ENCODE results near the gene FGF8.

The FGF8 gene

GRCh38 chr10:101775273-101776160 lies at the start of gene FGF8:
TSS of gene FGF8 (minus strand) at chr10:101776114. CDS start at chr10:101775900, 214 bp downstream.
- in situ Hi-C loops (cut with MboI; ENCODE audit: low sequenced_read_pairs): loop anchor here (25.0 kb wide), 1 partner anchor 163 kb away; no protein-coding TSS in a partner anchor

GRCh38 chr10:101824736-101825135 lies 48.8 kb upstream of the FGF8 start:
- in situ Hi-C loops (cut with MboI; ENCODE audit: low sequenced_read_pairs): loop anchor here (25.0 kb wide), 1 partner anchor 188 kb away; no protein-coding TSS in a partner anchor

GRCh38 chr10:101818872-101819633 lies 43.1 kb upstream of the FGF8 start:
- in situ Hi-C loops (cut with MboI; ENCODE audit: low sequenced_read_pairs): no loop called here

- in situ Hi-C loops (cut with MboI; ENCODE audit: low sequenced_read_pairs): no loop called here
Observed at GRCh38 chr10:101818119-101818871, 42.4 kb upstream of the FGF8 start, which contains the start of gene OGA. TSS of gene OGA (minus strand) at chr10:101818444. CDS start at chr10:101818022, 422 bp downstream.

GRCh38 chr10:101817337-101818118 lies 41.6 kb upstream of the FGF8 start:
- in situ Hi-C loops (cut with MboI; ENCODE audit: low sequenced_read_pairs): no loop called here

GRCh38 chr10:101816913-101817336 lies 41.0 kb upstream of the FGF8 start:
- in situ Hi-C loops (cut with MboI; ENCODE audit: low sequenced_read_pairs): no loop called here

GRCh38 chr10:101816376-101816775 lies 40.5 kb upstream of the FGF8 start:
- in situ Hi-C loops (cut with MboI; ENCODE audit: low sequenced_read_pairs): no loop called here

- in situ Hi-C loops (cut with MboI; ENCODE audit: low sequenced_read_pairs): no loop called here
Observed at GRCh38 chr10:101814466-101815071, 38.7 kb upstream of the FGF8 start.

GRCh38 chr10:101812606-101813005 lies 36.7 kb upstream of the FGF8 start:
- in situ Hi-C loops (cut with MboI; ENCODE audit: low sequenced_read_pairs): no loop called here

- in situ Hi-C loops (cut with MboI; ENCODE audit: low sequenced_read_pairs): no loop called here
Observed at GRCh38 chr10:101807158-101807557, 31.2 kb upstream of the FGF8 start.

- in situ Hi-C loops (cut with MboI; ENCODE audit: low sequenced_read_pairs): no loop called here
Observed at GRCh38 chr10:101803511-101803910, 27.6 kb upstream of the FGF8 start.

GRCh38 chr10:101797403-101798059 lies 21.6 kb upstream of the FGF8 start:
- in situ Hi-C loops (cut with MboI; ENCODE audit: low sequenced_read_pairs): loop anchor here (25.0 kb wide), 1 partner anchor 185 kb away; no protein-coding TSS in a partner anchor

GRCh38 chr10:101793526-101793925 lies 17.6 kb upstream of the FGF8 start:
- in situ Hi-C loops (cut with MboI; ENCODE audit: low sequenced_read_pairs): loop anchor here (25.0 kb wide), 1 partner anchor 181 kb away; no protein-coding TSS in a partner anchor

GRCh38 chr10:101789686-101790085 lies 13.8 kb upstream of the FGF8 start:
- in situ Hi-C loops (cut with MboI; ENCODE audit: low sequenced_read_pairs): loop anchor here (25.0 kb wide), 1 partner anchor 177 kb away; no protein-coding TSS in a partner anchor

GRCh38 chr10:101789231-101789630 lies 13.3 kb upstream of the FGF8 start:
- in situ Hi-C loops (cut with MboI; ENCODE audit: low sequenced_read_pairs): loop anchor here (25.0 kb wide), 1 partner anchor 177 kb away; no protein-coding TSS in a partner anchor

- in situ Hi-C loops (cut with MboI; ENCODE audit: low sequenced_read_pairs): loop anchor here (25.0 kb wide), 1 partner anchor 174 kb away; no protein-coding TSS in a partner anchor
Observed at GRCh38 chr10:101785801-101786200, 9.9 kb upstream of the FGF8 start.

- in situ Hi-C loops (cut with MboI; ENCODE audit: low sequenced_read_pairs): loop anchor here (25.0 kb wide), 1 partner anchor 172 kb away; no protein-coding TSS in a partner anchor
Observed at GRCh38 chr10:101784558-101784957, 8.6 kb upstream of the FGF8 start.

GRCh38 chr10:101783736-101784118 lies 7.8 kb upstream of the FGF8 start:
- in situ Hi-C loops (cut with MboI; ENCODE audit: low sequenced_read_pairs): loop anchor here (25.0 kb wide), 1 partner anchor 171 kb away; no protein-coding TSS in a partner anchor
